ENCODE data around the gene ERP27. TPM values are rescaled to one million over a fixed set of nuclear protein-coding genes. Genes with fewer than 3 reads are reported as not detected.

Gene ERP27
- total RNA-seq, 1 donor from 2014 or later: 58.1 TPM

- TF ChIP-seq CTCF (IDR thresholded peaks at IDR 0.05; ENCODE audit: unreplicated experiment): no peak
- no peak overlapping the region for H3K4me3 Mint-ChIP-seq
- H3K36me3 Mint-ChIP-seq: no peaks in the 10 kb centered on the region
- DNase-seq (ENCODE audit: low spot score in 2 of 2, unreplicated experiment in 2 of 2): no peak
- peaks cover 3% of the 10 kb centered on the region for H3K9me3 Mint-ChIP-seq
- H3K4me1 Mint-ChIP-seq: peaks cover 14% of the 10 kb centered on the region
- no peak overlapping the region for H3K27ac Mint-ChIP-seq
- H3K27me3 Mint-ChIP-seq (ENCODE audit: low read depth): no peaks in the 10 kb centered on the region
Measured at GRCh38 chr12:14982562-14982961, 44.2 kb upstream of the ERP27 start.

DNA sequence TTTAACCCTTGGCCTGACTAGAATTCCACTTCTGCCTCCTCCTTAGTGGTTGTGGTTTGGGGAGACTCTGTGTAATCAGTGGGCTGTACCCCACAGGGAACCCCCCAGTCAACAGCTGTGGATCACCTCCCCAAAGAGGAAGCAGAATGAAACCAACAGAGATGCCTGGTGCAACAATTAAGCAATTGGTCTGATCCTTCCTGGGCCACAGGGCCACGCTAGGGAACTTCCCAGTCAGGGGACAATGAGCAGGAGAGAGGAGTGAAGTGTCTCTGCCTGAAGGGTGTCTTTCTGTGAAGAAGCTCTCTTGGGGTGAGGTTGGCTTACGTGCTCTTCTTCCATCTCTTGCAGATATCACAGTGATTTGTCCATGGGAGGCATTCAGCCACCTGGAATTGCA is 42.7 kb upstream of the ERP27 start:
- H3K4me1 Mint-ChIP-seq: peaks cover 11% of the 10 kb centered on the region
- H3K4me3 Mint-ChIP-seq: no peak overlapping the region
- no peaks in the 10 kb centered on the region for H3K9me3 Mint-ChIP-seq
- no peaks in the 10 kb centered on the region for H3K27me3 Mint-ChIP-seq (ENCODE audit: low read depth)
- no peak for TF ChIP-seq CTCF (IDR thresholded peaks at IDR 0.05; ENCODE audit: unreplicated experiment)
- H3K27ac Mint-ChIP-seq: no peak overlapping the region
- DNase-seq (ENCODE audit: low spot score in 2 of 2, unreplicated experiment in 2 of 2): no peak
- no peaks in the 10 kb centered on the region for H3K36me3 Mint-ChIP-seq

DNA sequence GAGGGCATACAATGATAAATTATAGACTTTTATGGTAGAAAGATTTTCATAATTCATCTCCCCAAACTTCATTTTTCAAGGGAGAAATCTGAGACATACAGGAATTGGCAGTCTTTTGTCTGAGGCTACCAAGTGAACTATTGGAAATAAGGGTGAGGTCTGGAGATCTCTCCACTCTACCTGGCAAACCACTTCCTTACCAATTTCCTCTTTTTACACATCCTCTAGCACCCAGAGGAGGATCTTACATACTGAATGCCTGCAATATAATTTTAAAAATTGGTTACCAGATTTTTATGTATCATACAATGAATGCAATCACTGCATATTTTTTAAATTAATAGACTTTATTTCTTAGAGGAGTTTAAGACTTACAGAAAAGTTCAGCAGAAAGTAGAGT is 41.1 kb upstream of the ERP27 start:
- Mint-ChIP-seq H3K4me1 (peaks cover 4% of the 10 kb centered on the region), H3K4me3 (no peak overlapping the region), H3K9me3 (no peaks in the 10 kb centered on the region), H3K27ac (no peak overlapping the region), H3K27me3 (ENCODE audit: low read depth) (no peaks in the 10 kb centered on the region), H3K36me3 (no peaks in the 10 kb centered on the region)
- DNase-seq (ENCODE audit: low spot score in 2 of 2, unreplicated experiment in 2 of 2): no peak
- no peak for TF ChIP-seq CTCF (IDR thresholded peaks at IDR 0.05; ENCODE audit: unreplicated experiment)

- no peaks in the 10 kb centered on the region for H3K9me3 Mint-ChIP-seq
- DNase-seq (ENCODE audit: low spot score in 2 of 2, unreplicated experiment in 2 of 2): no peak
- peaks cover 7% of the 10 kb centered on the region for H3K4me1 Mint-ChIP-seq
- TF ChIP-seq CTCF (IDR thresholded peaks at IDR 0.05; ENCODE audit: unreplicated experiment): no peak
- no peak overlapping the region for H3K27ac Mint-ChIP-seq
- no peaks in the 10 kb centered on the region for H3K27me3 Mint-ChIP-seq (ENCODE audit: low read depth)
- no peaks in the 10 kb centered on the region for H3K36me3 Mint-ChIP-seq
- H3K4me3 Mint-ChIP-seq: no peak overlapping the region
Measured at GRCh38 chr12:14976658-14977057, 38.3 kb upstream of the ERP27 start.

- DNase-seq (ENCODE audit: low spot score in 2 of 2, unreplicated experiment in 2 of 2): no peak
- Mint-ChIP-seq H3K27me3 (ENCODE audit: low read depth) (no peaks in the 10 kb centered on the region), H3K27ac (no peak overlapping the region), H3K9me3 (peaks cover 7% of the 10 kb centered on the region), H3K4me3 (no peak overlapping the region), H3K4me1 (peaks cover 7% of the 10 kb centered on the region), H3K36me3 (no peaks in the 10 kb centered on the region)
- TF ChIP-seq CTCF (IDR thresholded peaks at IDR 0.05; ENCODE audit: unreplicated experiment): no peak
Measured at GRCh38 chr12:14975457-14975856, 37.1 kb upstream of the ERP27 start.

- no peak for TF ChIP-seq CTCF (IDR thresholded peaks at IDR 0.05; ENCODE audit: unreplicated experiment)
- Mint-ChIP-seq H3K9me3 (peaks cover 14% of the 10 kb centered on the region), H3K4me1 (peaks cover 7% of the 10 kb centered on the region), H3K27me3 (ENCODE audit: low read depth) (no peaks in the 10 kb centered on the region), H3K27ac (no peak overlapping the region), H3K4me3 (no peak overlapping the region), H3K36me3 (peaks cover 4% of the 10 kb centered on the region)
- no peak for DNase-seq (ENCODE audit: low spot score in 2 of 2, unreplicated experiment in 2 of 2)
Measured at GRCh38 chr12:14974633-14975032, 36.3 kb upstream of the ERP27 start.

Measured in mesothelial cell of epicardium (in vitro differentiated cells).